VCaP (cell line): ENCODE results near the gene FCRL1.

Source experiments
- H3K27ac ChIP-seq: fragments of 450-650 bp; 2 replicates; pipeline ENCODE4 v1.5.1; 2017
- CTCF ChIP-seq: fragments of 450-650 bp; conservative IDR thresholded peaks from 2 replicates; pipeline ENCODE4 v1.5.1; 2017; ENCODE audit warnings: mild to moderate bottlenecking, moderate library complexity

The FCRL1 gene

GRCh38 chr1:157830887-157831286 is 11.0 kb upstream of the FCRL1 start:
- no peak for TF ChIP-seq CTCF
- H3K27ac ChIP-seq = no peak overlapping the region

- no peak for TF ChIP-seq CTCF
- no peak overlapping the region for H3K27ac ChIP-seq
Measured at GRCh38 chr1:157829711-157830110, 9.8 kb upstream of the FCRL1 start.

- TF ChIP-seq CTCF = no peak
- H3K27ac ChIP-seq = no peak overlapping the region
Measured at GRCh38 chr1:157829210-157829609, 9.3 kb upstream of the FCRL1 start.

- TF ChIP-seq CTCF = no peak
- no peak overlapping the region for H3K27ac ChIP-seq
Measured at GRCh38 chr1:157820299-157820698, 379 bp upstream of the FCRL1 start.

GRCh38 chr1:157819215-157819614 is 705 bp downstream of the FCRL1 start:
- no peak for TF ChIP-seq CTCF
- H3K27ac ChIP-seq = no peak overlapping the region

- no peak for TF ChIP-seq CTCF
- H3K27ac ChIP-seq = no peak overlapping the region
Measured at GRCh38 chr1:157813269-157813668, 6.7 kb downstream of the FCRL1 start.

- TF ChIP-seq CTCF = no peak
- no peak overlapping the region for H3K27ac ChIP-seq
Measured at GRCh38 chr1:157806431-157807149, 13.3 kb downstream of the FCRL1 start.
